Right atrium auricular region (tissue), 2 donors: ENCODE data around the gene OR6F1. TPM values are rescaled to one million over a fixed set of nuclear protein-coding genes. Genes with fewer than 3 reads are reported as not detected.

Experiments
- DNase-seq: peaks from one replicate; pipeline ENCODE4 v3.0.0-alpha.2; 2019; ENCODE audit warnings: low spot score
- H3K27ac ChIP-seq, 2 donors: fragments of 200-600 bp; sonication (generic); 1 replicate in 1 of 2; 2 replicates in 1 of 2; pipeline ENCODE4 v1.5.1; 2016 to 2019
- H3K27me3 ChIP-seq, 2 donors: fragments of 200-600 bp; sonication (generic); one replicate each; pipeline versions ENCODE4 v1.5.1 to v1.6.0; 2017 to 2019
- H3K36me3 ChIP-seq: fragments of 200-600 bp; sonication (generic); one replicate; pipeline ENCODE4 v1.5.1; 2016
- H3K4me1 ChIP-seq, 2 donors: fragments of 200-600 bp; sonication (generic); one replicate each; pipeline versions ENCODE4 v1.5.1 to v1.6.0; 2017 to 2019
- H3K4me3 ChIP-seq, 2 donors: fragments of 200-600 bp; sonication (generic); 1 replicate in 1 of 2; 2 replicates in 1 of 2; pipeline ENCODE4 v1.5.1; 2017 to 2019; ENCODE audit warnings: mild to moderate bottlenecking in 1 of 2, moderate library complexity in 1 of 2
- H3K9me3 ChIP-seq, 2 donors: fragments of 200-600 bp; sonication (generic); one replicate each; pipeline ENCODE4 v1.5.1; 2019
- total RNA-seq, 2 donors: library from RNA; depleted of rRNA; stranded (reverse); fragments of >200 nt; gene quantifications; one replicate each; pipeline ENCODE4 v1.1.0, GENCODE V29; 2016
- TF ChIP-seq, protein P1 (sequence below), 2 donors: fragments of 200-600 bp; sonication (generic); IDR thresholded peaks; one replicate each; pipeline ENCODE4 v1.5.1; 2019; ENCODE audit warnings: antibody characterized with exemption in 2 of 2

Gene OR6F1
- total RNA-seq, 2 donors from 2014 or later: not detected

DNA sequence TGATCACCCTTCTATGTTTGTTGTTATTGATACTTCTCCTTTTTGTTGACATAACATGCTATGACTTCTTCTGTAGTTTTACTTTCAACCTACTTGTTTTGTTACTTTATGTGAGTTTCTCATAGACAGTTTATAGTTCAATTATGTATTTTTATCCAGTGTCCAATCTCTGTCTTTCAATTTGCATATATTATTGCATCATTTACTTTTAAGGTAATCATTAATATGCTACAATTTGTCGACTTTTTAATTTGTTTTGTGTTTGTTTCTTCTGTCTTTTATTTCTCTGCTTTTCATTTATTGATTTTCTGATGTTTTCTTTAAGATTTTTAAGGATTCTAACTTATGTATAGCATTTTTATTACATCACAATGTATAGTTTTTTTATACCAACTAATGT is 47.2 kb downstream of the OR6F1 start:
- no peaks in the 10 kb centered on the region for H3K4me1 ChIP-seq
- H3K4me3 ChIP-seq: no peak overlapping the region
- TF ChIP-seq, protein P1, sequence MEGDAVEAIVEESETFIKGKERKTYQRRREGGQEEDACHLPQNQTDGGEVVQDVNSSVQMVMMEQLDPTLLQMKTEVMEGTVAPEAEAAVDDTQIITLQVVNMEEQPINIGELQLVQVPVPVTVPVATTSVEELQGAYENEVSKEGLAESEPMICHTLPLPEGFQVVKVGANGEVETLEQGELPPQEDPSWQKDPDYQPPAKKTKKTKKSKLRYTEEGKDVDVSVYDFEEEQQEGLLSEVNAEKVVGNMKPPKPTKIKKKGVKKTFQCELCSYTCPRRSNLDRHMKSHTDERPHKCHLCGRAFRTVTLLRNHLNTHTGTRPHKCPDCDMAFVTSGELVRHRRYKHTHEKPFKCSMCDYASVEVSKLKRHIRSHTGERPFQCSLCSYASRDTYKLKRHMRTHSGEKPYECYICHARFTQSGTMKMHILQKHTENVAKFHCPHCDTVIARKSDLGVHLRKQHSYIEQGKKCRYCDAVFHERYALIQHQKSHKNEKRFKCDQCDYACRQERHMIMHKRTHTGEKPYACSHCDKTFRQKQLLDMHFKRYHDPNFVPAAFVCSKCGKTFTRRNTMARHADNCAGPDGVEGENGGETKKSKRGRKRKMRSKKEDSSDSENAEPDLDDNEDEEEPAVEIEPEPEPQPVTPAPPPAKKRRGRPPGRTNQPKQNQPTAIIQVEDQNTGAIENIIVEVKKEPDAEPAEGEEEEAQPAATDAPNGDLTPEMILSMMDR (IDR thresholded peaks at IDR 0.05): no peak
- no peaks in the 10 kb centered on the region for H3K36me3 ChIP-seq
- DNase-seq: no peak
- peaks cover under 1 to 6% of the 10 kb centered on the region in 2 donors for H3K9me3 ChIP-seq
- no peak overlapping the region for H3K27ac ChIP-seq
- no peaks in the 10 kb centered on the region for H3K27me3 ChIP-seq

Other genes starting within 250 kb of the OR6F1 start
- not detected for gene OR2C3, start 180.2 kb downstream of the OR6F1 start, total RNA-seq
- not detected for gene GCSAML, start 167.5 kb downstream of the OR6F1 start, total RNA-seq
- gene OR2G2, start 128.3 kb downstream of the OR6F1 start, total RNA-seq: not detected
- not detected for gene OR2G3, start 111.1 kb downstream of the OR6F1 start, total RNA-seq
- not detected for gene OR13G1, start 36.9 kb downstream of the OR6F1 start, total RNA-seq
- gene OR14K1, start 22.0 kb upstream of the OR6F1 start, total RNA-seq: not detected
- gene OR14A2, start 31.5 kb upstream of the OR6F1 start, total RNA-seq: not detected
- gene OR1C1, start 43.9 kb upstream of the OR6F1 start, total RNA-seq: not detected
- not detected for gene OR14A16, start 107.5 kb upstream of the OR6F1 start, total RNA-seq
- not detected for gene OR11L1, start 125.2 kb upstream of the OR6F1 start, total RNA-seq
- 1 to 10 TPM; 2.6 to 8.6 TPM for gene TRIM58, start 140.5 kb upstream of the OR6F1 start, total RNA-seq
- 1 to 10 TPM in 1 of 2 donors, not detected in 1; 3.0 TPM for gene OR2W3, start 178.9 kb upstream of the OR6F1 start, total RNA-seq
- not detected for gene OR2T8, start 203.6 kb upstream of the OR6F1 start, total RNA-seq
- not detected for gene OR2AJ1, start 208.2 kb upstream of the OR6F1 start, total RNA-seq
- gene OR2L8, start 232.2 kb upstream of the OR6F1 start, total RNA-seq: not detected
- not detected for gene OR2AK2, start 248.6 kb upstream of the OR6F1 start, total RNA-seq